Adipocyte (in vitro differentiated cells): Measurements from ENCODE around the gene POLR2L.

Experiments used
- DNase-seq: peaks from one replicate; pipeline ENCODE4 v3.0.0-alpha.2; 2015; ENCODE audit warnings: low read depth
- H3K27me3 ChIP-seq: replicated peaks from 2 replicates; pipeline ENCODE4 v1.7.0; 2013; ENCODE audit warnings: mild to moderate bottlenecking, low read length, moderate library complexity; ENCODE audit not compliant: control insufficient read depth, insufficient read depth
- H3K36me3 ChIP-seq: 2 replicates; pipeline ENCODE4 v1.7.0; 2013; ENCODE audit warnings: low read length, mild to moderate bottlenecking, moderate library complexity; ENCODE audit not compliant: control insufficient read depth, insufficient read depth, severe bottlenecking
- H3K4me1 ChIP-seq: 2 replicates; pipeline ENCODE4 v1.7.0; 2013; ENCODE audit warnings: mild to moderate bottlenecking, low read length, moderate library complexity; ENCODE audit not compliant: control insufficient read depth, insufficient read depth
- H3K4me3 ChIP-seq: 2 replicates; pipeline ENCODE4 v1.7.0; 2013; ENCODE audit warnings: mild to moderate bottlenecking, low read length, moderate library complexity
- H3K9ac ChIP-seq: 2 replicates; pipeline ENCODE4 v1.7.0; 2013; ENCODE audit warnings: mild to moderate bottlenecking, low read length, moderate library complexity
- H3K9me3 ChIP-seq: 2 replicates; pipeline ENCODE4 v1.7.0; 2013; ENCODE audit warnings: mild to moderate bottlenecking, low read length, moderate library complexity; ENCODE audit not compliant: control insufficient read depth

The POLR2L gene

GRCh38 chr11:868394-868793 is 26.1 kb upstream of the POLR2L start:
- Histone ChIP-seq H3K9me3 (no peaks in the 10 kb centered on the region), H3K4me3 (no peak overlapping the region), H3K36me3 (peaks cover 18% of the 10 kb centered on the region), H3K4me1 (peaks cover 3% of the 10 kb centered on the region), H3K9ac (no peak overlapping the region), H3K27me3 (no peaks in the 10 kb centered on the region)
- DNase-seq = no peak

GRCh38 chr11:867856-868358 is 25.6 kb upstream of the POLR2L start:
- H3K9me3 ChIP-seq = no peaks in the 10 kb centered on the region
- DNase-seq = no peak
- H3K36me3 ChIP-seq = peaks cover 18% of the 10 kb centered on the region
- H3K9ac ChIP-seq = no peak overlapping the region
- H3K27me3 ChIP-seq = no peaks in the 10 kb centered on the region
- H3K4me3 ChIP-seq = no peak overlapping the region
- peaks cover 3% of the 10 kb centered on the region for H3K4me1 ChIP-seq

GRCh38 chr11:866481-866880 is 24.2 kb upstream of the POLR2L start:
- H3K4me3 ChIP-seq = no peak overlapping the region
- no peak for DNase-seq
- H3K9ac ChIP-seq = no peak overlapping the region
- H3K27me3 ChIP-seq = no peaks in the 10 kb centered on the region
- H3K4me1 ChIP-seq = no peaks in the 10 kb centered on the region
- no peaks in the 10 kb centered on the region for H3K9me3 ChIP-seq
- peaks cover 18% of the 10 kb centered on the region for H3K36me3 ChIP-seq

DNA sequence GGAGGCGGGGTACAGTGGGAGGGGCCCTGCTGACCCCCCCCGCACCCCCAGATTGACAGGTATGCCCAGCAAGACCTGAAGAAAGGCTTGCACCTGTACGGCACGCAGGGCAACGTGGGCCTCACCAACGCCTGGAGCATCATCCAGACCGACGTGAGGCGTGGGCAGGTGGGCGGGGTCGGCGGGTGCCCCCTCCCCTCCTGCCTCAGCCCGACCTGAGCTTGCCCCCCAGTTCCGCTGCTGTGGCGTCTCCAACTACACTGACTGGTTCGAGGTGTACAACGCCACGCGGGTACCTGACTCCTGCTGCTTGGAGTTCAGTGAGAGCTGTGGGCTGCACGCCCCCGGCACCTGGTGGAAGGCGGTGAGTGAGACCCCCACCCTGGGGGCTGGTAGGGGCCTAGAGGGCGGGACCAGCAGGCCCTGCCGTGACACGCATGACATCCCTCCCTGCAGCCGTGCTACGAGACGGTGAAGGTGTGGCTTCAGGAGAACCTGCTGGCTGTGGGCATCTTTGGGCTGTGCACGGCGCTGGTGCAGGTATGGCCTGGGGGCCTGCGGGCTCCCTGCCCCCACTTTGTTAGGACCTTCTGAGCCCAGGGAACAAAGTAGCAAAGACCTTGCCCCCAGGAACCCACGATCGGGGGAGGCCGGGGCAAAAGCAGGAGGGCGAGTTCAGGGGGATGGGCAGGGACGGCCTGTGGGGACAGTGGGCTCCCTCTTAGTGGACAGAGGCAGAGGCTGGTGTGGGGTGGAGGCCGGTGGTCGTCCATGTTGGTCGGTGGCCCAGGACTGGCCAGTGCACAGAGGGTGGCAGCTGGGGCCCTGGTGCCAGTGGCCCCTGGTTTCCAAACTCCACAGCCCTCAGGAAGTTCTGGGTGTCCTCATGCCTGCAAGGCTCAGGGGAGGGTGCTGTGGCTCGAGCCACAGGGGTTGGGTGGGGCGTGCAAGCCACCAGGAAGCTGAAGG is 23.4 kb upstream of the POLR2L start:
- Histone ChIP-seq H3K36me3 (peaks cover 18% of the 10 kb centered on the region), H3K9ac (no peak overlapping the region), H3K4me3 (no peak overlapping the region), H3K27me3 (no peaks in the 10 kb centered on the region), H3K9me3 (no peaks in the 10 kb centered on the region), H3K4me1 (no peaks in the 10 kb centered on the region)
- no peak for DNase-seq

DNA sequence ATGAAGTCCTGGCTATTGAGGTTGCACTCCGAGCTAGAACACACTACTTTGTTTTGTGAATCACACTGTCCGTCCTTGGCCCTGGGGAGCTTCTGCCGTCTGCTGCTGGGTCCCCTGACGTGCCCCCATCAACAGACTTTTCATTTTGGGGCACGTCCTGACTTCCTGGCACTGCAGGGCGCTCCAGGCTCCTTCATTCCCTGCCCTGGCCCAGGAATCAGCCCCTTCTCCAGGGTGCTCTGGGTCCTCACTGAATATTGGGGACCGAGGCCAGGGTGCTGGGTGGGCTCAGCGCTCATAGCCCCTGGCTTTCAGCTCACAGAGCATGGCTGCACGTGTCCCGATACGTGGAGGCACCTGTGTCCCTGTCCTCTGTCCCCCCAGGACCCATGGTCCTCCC is 22.6 kb upstream of the POLR2L start:
- H3K27me3 ChIP-seq = no peaks in the 10 kb centered on the region
- no peak overlapping the region for H3K9ac ChIP-seq
- DNase-seq = no peak
- no peaks in the 10 kb centered on the region for H3K9me3 ChIP-seq
- H3K4me1 ChIP-seq = peaks cover 4% of the 10 kb centered on the region
- no peak overlapping the region for H3K4me3 ChIP-seq
- H3K36me3 ChIP-seq = peaks cover 18% of the 10 kb centered on the region

DNA sequence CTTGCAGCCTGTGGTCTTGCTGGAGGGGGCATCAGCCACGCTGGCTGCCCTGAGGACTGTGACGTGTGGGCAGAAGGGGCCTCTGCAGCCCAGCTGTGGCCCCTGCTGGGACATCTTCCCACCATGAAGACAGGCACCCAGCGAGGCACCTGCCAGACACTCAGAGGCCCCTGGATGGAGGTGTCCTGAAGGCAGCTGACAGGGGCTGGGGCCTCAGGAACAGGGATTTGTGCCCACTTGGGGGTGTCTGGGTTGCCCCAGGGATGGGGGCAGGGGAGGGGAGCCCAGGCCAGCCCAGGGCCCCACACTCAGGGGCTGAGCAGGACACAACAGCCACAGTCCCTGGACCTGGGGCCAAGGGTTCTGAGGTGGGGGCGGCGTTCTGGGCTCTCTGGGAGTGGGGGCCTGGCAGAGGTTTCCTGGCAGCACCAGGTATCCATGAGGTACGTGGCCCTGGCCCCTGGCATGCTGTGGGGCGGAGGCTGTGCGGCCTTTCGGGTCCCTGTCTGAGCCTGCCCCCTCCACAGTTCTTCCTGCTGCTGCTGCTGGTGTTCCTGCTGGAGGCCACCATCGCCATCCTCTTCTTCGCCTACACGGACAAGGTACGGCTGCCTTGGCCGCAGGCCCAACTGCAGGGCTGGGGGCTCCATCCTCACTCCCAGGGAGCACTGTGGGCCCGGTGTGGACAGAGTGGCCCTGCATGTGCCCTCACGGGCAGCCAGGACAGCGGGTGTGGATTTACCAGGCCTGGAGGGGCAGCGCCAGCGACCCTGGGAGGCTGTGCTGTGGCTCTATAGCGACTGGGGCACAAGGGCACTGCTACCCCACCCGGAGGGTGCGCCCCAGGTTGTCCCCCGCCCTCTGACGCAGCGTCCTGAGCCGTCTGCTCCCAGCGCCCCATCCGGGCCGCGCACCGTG is 21.8 kb upstream of the POLR2L start:
- Histone ChIP-seq H3K27me3 (no peaks in the 10 kb centered on the region), H3K9me3 (no peaks in the 10 kb centered on the region), H3K4me1 (peaks cover 10% of the 10 kb centered on the region), H3K36me3 (peaks cover 18% of the 10 kb centered on the region), H3K4me3 (no peak overlapping the region), H3K9ac (no peak overlapping the region)
- DNase-seq = no peak

- Histone ChIP-seq H3K36me3 (peaks cover 18% of the 10 kb centered on the region), H3K9ac (no peak overlapping the region), H3K9me3 (no peaks in the 10 kb centered on the region), H3K4me1 (peaks cover 10% of the 10 kb centered on the region), H3K4me3 (no peak overlapping the region), H3K27me3 (no peaks in the 10 kb centered on the region)
- DNase-seq = no peak
Measured at GRCh38 chr11:863023-863909, 20.9 kb upstream of the POLR2L start.

DNA sequence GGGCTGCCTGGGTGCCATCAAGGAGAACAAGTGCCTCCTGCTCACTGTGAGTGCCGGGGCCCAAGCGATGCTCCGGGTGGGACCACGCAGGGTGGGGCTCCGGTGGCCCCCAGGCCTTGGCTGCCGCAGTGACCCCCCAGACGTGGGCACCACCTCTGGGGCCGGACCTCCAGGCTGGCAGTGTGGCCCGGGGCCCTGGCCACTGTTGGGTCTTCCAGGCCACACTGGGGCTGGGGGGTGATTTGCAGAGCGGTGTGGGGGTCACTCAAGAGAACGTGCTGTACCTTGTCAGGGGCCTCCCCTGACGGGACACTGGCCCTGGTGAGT is 20.3 kb upstream of the POLR2L start:
- H3K9me3 ChIP-seq = no peaks in the 10 kb centered on the region
- DNase-seq = no peak
- H3K36me3 ChIP-seq = peaks cover 18% of the 10 kb centered on the region
- H3K4me3 ChIP-seq = no peak overlapping the region
- H3K9ac ChIP-seq = no peak overlapping the region
- H3K27me3 ChIP-seq = no peaks in the 10 kb centered on the region
- peaks cover 10% of the 10 kb centered on the region for H3K4me1 ChIP-seq

GRCh38 chr11:862081-862661 is 19.8 kb upstream of the POLR2L start:
- Histone ChIP-seq H3K27me3 (no peaks in the 10 kb centered on the region), H3K9me3 (no peaks in the 10 kb centered on the region), H3K4me1 (peaks cover 10% of the 10 kb centered on the region), H3K4me3 (no peak overlapping the region), H3K9ac (no peak overlapping the region), H3K36me3 (peaks cover 18% of the 10 kb centered on the region)
- DNase-seq = peak; percentile 30

- Histone ChIP-seq H3K4me3 (no peak overlapping the region), H3K4me1 (peaks cover 10% of the 10 kb centered on the region), H3K9me3 (no peaks in the 10 kb centered on the region), H3K9ac (no peak overlapping the region), H3K36me3 (peaks cover 18% of the 10 kb centered on the region), H3K27me3 (no peaks in the 10 kb centered on the region)
- no peak for DNase-seq
Measured at GRCh38 chr11:861105-861479, 18.8 kb upstream of the POLR2L start.
